ENCODE measurements around the gene PUSL1. TPM values are rescaled to one million over a fixed set of nuclear protein-coding genes. Genes with fewer than 3 reads are reported as not detected.

Gene PUSL1
- total RNA-seq, 1 experiment from 2014 or later: 38.0 TPM

DNA sequence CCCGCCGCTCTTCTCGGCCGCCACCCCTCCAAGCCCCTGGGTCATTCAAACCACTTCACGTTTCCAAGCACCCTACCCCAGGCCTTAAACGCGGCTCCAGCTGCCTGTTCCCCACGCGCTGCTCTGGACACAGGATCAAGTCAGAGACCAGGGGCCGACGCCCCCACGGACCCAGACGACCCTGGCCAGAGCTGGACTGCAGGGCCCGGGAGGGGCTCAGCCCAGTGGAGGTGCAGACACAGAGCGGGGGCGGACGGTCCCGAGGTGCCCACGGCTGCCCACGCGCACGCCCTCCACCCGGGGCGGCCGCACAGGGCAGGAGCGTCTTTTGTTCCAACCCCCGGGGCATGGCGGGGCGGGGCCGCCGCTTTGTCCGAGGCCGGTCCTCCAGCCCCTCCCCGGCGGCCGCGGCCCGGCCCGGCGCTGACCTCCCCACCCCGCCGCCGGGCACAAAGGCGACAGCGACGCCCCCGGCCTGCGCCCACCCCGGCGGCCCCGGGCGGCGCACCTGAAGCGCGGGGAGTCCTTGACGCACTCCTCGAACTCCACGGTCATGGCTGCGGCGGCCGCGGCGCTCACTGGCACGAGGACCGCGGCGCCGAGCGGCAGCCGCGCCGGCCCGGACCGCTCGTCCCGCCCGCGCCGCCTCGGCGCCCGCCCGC is 1.0 kb upstream of the PUSL1 start:
- Histone ChIP-seq H3K9me3 (ENCODE audit: control insufficient read depth, low read depth, low read length) (no peaks in the 10 kb centered on the region), H3K27ac (ENCODE audit: insufficient read length, low read depth, low read length) (no peak overlapping the region), H3K23ac (ENCODE audit: insufficient read length, low read depth, low read length) (no peak overlapping the region), H2AK5ac (ENCODE audit: insufficient read length, low read length) (no peak overlapping the region), H4K91ac (ENCODE audit: insufficient read length, low read depth, low read length) (no peak overlapping the region), H3K79me2 (ENCODE audit: insufficient read depth, low read length) (no peaks in the 10 kb centered on the region), H2BK20ac (ENCODE audit: low read depth, low read length, poor library complexity, severe bottlenecking) (no peak overlapping the region), H2AFZ (ENCODE audit: low read length) (no peak overlapping the region), H3K79me1 (ENCODE audit: insufficient read depth, low read depth, low read length, poor library complexity, severe bottlenecking) (no peaks in the 10 kb centered on the region), H2BK5ac (ENCODE audit: insufficient read length, low read length) (no peak overlapping the region), H3K4ac (ENCODE audit: low read depth, low read length) (no peak overlapping the region), H3K4me2 (ENCODE audit: insufficient read depth, insufficient read length, low read length) (peak overlapping the region; percentile 33), H3K4me1 (ENCODE audit: insufficient read depth, low read length) (peaks cover 5% of the 10 kb centered on the region; the same call in 1 of the 2 replicates), H2BK15ac (ENCODE audit: low read depth, low read length) (no peak overlapping the region), H3K18ac (ENCODE audit: insufficient read length, low read depth, low read length) (no peak overlapping the region), H3K27me3 (ENCODE audit: insufficient read depth, low read length) (no peaks in the 10 kb centered on the region), H3K56ac (ENCODE audit: insufficient read length, low read depth, low read length) (no peak overlapping the region), H3K9ac (ENCODE audit: extremely low read depth, insufficient read length, low read length) (no peak overlapping the region), H4K8ac (replicated peaks; ENCODE audit: insufficient read length, low read depth, low read length) (no peak overlapping the region), H2BK12ac (ENCODE audit: insufficient read length, low read depth, low read length) (no peak overlapping the region), H2BK120ac (ENCODE audit: low read depth, low read length, poor library complexity, severe bottlenecking) (no peak overlapping the region), H3K14ac (ENCODE audit: insufficient read depth, low read length) (no peak overlapping the region; the same call in 1 of the 2 replicates), H4K20me1 (ENCODE audit: control insufficient read depth, insufficient read depth, insufficient read length) (no peaks in the 10 kb centered on the region), H3K23me2 (ENCODE audit: insufficient read length, low read depth, low read length, poor library complexity, severe bottlenecking) (peaks cover 15% of the 10 kb centered on the region), H3T11ph (ENCODE audit: low read length) (no peak overlapping the region), H4K5ac (ENCODE audit: insufficient read length, low read depth, low read length) (no peak overlapping the region)
- H3K27me3 Mint-ChIP-seq (ENCODE audit: low read depth): peaks cover 3% of the 10 kb centered on the region; the same call in 1 of the 2 replicates
- H3K4me1 Mint-ChIP-seq: peaks cover 18 to 31% of the 10 kb centered on the region in 2 experiments
- peaks cover 0 to 13% (median 7%) of the 10 kb centered on the region in 3 experiments; a peak in 3 of 7 replicates for H3K36me3 Mint-ChIP-seq (ENCODE audit: insufficient read depth in 1 of 3, low read depth in 3 of 3)
- H3K4me3 Mint-ChIP-seq: peak overlapping the region; percentile 74 to 86
- no CpG with 5 or more reads among the region's 83 CpGs for WGBS (ENCODE audit: extremely low coverage, insufficient read length, low lambda C conversion rate)
- no peaks in the 10 kb centered on the region; a peak in 1 of 5 replicates for H3K9me3 Mint-ChIP-seq
- no peak for DNase-seq
- H3K27ac Mint-ChIP-seq: no peak overlapping the region
- TF ChIP-seq, protein P1, sequence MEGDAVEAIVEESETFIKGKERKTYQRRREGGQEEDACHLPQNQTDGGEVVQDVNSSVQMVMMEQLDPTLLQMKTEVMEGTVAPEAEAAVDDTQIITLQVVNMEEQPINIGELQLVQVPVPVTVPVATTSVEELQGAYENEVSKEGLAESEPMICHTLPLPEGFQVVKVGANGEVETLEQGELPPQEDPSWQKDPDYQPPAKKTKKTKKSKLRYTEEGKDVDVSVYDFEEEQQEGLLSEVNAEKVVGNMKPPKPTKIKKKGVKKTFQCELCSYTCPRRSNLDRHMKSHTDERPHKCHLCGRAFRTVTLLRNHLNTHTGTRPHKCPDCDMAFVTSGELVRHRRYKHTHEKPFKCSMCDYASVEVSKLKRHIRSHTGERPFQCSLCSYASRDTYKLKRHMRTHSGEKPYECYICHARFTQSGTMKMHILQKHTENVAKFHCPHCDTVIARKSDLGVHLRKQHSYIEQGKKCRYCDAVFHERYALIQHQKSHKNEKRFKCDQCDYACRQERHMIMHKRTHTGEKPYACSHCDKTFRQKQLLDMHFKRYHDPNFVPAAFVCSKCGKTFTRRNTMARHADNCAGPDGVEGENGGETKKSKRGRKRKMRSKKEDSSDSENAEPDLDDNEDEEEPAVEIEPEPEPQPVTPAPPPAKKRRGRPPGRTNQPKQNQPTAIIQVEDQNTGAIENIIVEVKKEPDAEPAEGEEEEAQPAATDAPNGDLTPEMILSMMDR (conservative IDR thresholded peaks at IDR 0.05): no peak

All from H9 (cell line).